ENCODE data around the gene PAK1.

The PAK1 gene

GRCh38 chr11:77316733-77317342 is 157.1 kb downstream of the PAK1 start:
- TF ChIP-seq ZFX (IDR thresholded peaks at IDR 0.05; ENCODE audit: borderline replicate concordance) (no peak), CTCF (IDR thresholded peaks at IDR 0.05) (no peak)
- H3K27ac ChIP-seq = no peak overlapping the region

GRCh38 chr11:77312107-77312506 is 161.8 kb downstream of the PAK1 start:
- TF ChIP-seq ZFX (IDR thresholded peaks at IDR 0.05; ENCODE audit: borderline replicate concordance) (no peak), CTCF (IDR thresholded peaks at IDR 0.05) (no peak)
- no peak overlapping the region for H3K27ac ChIP-seq

GRCh38 chr11:77311701-77312100 is 162.2 kb downstream of the PAK1 start:
- TF ChIP-seq CTCF (IDR thresholded peaks at IDR 0.05) (no peak), ZFX (IDR thresholded peaks at IDR 0.05; ENCODE audit: borderline replicate concordance) (no peak)
- H3K27ac ChIP-seq = no peak overlapping the region

GRCh38 chr11:77310721-77311120 is 163.2 kb downstream of the PAK1 start:
- H3K27ac ChIP-seq = no peak overlapping the region
- no peak for TF ChIP-seq ZFX (IDR thresholded peaks at IDR 0.05; ENCODE audit: borderline replicate concordance)
- TF ChIP-seq CTCF (IDR thresholded peaks at IDR 0.05) = no peak

- H3K27ac ChIP-seq = no peak overlapping the region
- TF ChIP-seq CTCF (IDR thresholded peaks at IDR 0.05) (no peak), ZFX (IDR thresholded peaks at IDR 0.05; ENCODE audit: borderline replicate concordance) (no peak)
These were observed 164.4 kb downstream of the PAK1 start for GRCh38 chr11:77309401-77310085.

GRCh38 chr11:77308838-77309237 is 165.1 kb downstream of the PAK1 start:
- TF ChIP-seq CTCF (IDR thresholded peaks at IDR 0.05) = no peak
- TF ChIP-seq ZFX (IDR thresholded peaks at IDR 0.05; ENCODE audit: borderline replicate concordance) = no peak
- H3K27ac ChIP-seq = no peak overlapping the region

- H3K27ac ChIP-seq = no peak overlapping the region
- no peak for TF ChIP-seq CTCF (IDR thresholded peaks at IDR 0.05)
- no peak for TF ChIP-seq ZFX (IDR thresholded peaks at IDR 0.05; ENCODE audit: borderline replicate concordance)
These were observed 170.6 kb downstream of the PAK1 start for GRCh38 chr11:77303328-77303727.
